ENCODE results near the gene ARID5B.

ARID5B gene

DNA sequence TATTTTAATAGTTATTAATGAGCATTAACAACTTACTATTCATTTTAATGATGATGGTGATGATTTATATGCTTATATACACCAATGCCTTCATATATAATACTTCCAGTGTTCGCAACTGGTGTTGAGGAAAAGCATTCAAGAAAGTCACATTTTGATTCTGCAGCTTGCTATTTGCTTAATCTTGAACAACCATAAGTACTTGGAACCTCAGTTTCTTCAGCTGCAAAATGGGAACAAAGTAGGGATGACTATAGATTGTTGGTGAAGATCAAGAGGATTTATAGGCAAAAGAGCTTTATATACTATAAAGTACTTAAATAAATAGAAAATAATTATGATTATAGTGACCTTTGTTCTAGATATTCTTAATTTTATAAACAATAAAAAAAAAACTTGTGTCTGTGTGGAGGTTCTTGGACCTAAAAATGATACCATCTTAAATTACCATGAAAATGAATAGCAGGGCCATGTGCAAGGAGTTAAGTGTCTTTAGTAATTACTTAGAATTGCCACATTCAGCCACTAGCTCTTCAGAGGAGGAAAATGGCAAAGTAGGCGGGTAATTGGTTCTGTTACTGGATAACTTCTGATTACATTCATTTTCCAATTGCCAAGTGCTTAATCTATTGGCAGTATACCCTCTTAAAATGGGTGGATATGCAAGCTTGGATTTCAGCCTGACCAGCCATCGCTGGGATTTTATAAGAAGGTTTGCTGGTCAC is 4.5 kb downstream of the ARID5B start:
- DNase-seq (ENCODE audit: low spot score): no peak

DNA sequence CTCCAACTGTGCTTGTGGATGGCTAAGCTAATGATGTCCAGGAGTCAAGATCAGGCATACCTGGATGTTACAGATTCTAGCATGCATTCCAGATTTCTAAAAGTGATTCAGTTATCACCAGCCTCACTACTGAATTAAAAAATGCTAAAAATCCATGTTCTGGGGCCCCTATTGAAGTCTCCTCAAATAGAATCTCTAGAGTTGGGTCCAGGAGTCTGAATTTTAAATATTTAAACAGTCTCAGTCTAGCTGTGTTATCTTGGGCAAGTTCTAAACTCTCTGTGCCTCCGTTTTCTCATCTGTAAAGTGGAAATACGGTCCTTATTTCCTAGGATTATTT is 5.0 kb downstream of the ARID5B start:
- DNase-seq (ENCODE audit: low spot score): no peak

DNA sequence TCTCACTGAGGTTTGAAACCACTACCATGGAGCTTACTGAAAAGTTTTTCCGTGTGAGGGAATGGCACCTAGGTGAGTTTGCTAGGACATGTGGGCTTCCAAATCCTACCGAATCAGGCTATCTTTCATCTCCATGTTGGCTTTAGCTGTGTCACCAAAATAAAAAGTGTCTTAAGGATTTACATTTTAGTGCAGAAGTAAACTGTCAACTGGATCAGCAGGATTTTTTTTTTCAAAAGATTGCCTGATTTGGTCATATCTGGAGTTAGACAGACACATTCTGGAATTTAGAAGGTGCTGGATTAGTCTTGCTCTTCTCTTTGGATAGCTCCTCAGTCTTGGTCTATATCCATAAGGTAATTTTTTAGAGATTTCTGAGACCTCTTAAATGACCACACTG is 5.5 kb downstream of the ARID5B start:
- no peak for DNase-seq (ENCODE audit: low spot score)

DNA sequence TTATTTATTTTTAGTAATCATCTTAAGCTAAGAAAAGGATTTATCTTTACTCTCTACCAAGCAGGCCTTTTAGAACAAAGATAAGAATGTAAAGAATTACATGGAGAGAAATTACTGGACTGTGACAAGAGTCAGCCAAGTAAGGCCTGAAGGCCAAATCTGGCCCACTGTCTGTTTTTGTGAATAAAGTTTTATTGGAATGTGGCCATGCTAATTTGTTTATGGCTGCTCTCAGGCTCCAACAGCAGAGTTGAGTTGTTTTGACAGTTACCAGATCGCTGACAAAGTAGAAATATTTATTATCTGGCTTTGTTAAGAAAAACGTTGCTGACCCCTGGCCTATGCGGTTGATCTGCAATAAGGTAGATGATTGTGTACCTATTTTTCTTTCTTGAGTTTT is 6.1 kb downstream of the ARID5B start:
- DNase-seq (ENCODE audit: low spot score): no peak

DNA sequence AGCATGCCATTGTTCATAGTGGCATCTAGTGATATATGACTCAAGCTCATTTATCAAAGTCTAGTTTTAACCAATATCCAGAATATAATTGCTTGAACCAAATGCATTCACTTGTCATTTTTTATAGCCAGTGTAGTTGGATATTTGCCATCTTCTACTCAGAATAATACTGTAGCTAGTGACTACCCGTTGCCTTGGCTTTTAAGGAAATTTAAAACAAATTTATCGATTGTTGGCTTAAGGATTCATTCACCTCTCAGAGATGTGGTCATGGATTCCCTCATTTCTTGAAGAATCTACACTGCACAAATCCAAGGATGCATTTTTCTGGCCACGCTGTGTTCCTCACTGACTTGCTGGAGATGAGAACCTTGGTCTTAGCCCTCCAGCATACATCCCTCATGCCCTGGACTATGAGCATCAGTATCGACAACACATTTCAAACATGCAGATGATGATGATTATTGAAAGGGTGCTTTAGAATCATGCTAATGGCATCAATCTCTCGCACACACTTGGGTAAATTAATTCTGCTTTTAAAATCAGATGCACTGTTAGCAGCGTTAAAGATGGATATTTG is 8.8 kb downstream of the ARID5B start:
- DNase-seq (ENCODE audit: low spot score): no peak

DNA sequence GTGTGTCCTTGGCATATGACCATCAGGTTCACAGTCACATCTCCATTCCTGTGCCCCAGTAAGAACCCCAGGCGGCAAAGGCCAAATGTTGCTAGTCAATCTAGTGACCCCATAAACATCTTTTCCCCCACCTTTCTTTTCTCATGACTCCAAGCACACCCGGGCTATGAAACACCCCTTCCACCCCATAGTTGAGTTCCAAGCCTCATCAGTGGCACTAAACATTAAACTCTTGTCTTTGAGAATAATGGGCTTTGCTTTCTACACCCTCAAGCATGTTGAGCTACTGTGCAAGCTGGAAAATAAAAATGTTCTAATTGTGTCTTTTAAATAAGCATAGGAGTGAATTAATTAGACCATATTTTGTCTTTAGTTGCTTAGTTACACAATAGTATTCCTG is 9.4 kb downstream of the ARID5B start:
- no peak for DNase-seq (ENCODE audit: low spot score)

DNA sequence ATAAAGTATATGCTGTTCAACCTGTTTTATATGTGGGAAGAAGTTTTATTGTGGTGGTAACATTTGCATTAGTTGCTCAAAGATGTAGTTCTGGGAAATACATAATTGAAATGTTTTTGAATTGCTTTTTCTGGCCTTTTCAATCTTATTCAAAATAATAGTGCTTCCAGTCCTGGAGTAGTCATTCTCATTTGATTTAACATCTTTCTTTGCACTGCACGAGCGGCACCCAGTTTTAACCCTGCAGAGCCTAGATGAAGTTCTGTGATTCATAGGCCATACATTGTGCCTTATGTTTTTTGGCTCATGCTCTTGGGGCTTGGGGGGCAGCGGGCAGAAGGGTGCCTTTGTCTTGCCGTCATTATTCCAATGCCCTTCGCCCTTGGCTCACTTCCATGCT is 9.9 kb downstream of the ARID5B start:
- no peak for DNase-seq (ENCODE audit: low spot score)

DNA sequence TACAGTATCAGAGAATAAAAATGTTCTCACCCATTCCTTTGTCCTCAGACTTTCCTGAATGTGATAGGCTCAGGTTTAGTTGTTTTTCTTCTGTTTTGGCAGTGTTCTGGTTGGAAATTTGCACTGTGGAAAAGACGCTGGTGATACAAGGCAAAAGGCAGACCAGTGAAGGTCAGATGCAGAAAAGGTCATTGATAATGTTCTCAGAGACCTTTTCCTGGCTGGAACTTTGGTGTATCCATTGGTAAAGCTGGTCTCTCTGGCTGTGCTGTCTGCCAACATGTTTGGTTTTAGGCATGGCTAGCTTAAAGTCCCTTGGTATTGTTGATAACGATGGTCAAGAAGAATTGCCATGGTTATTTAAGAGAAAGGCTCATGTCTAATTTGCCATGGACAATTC is 11.5 kb downstream of the ARID5B start:
- DNase-seq (ENCODE audit: low spot score): no peak

DNA sequence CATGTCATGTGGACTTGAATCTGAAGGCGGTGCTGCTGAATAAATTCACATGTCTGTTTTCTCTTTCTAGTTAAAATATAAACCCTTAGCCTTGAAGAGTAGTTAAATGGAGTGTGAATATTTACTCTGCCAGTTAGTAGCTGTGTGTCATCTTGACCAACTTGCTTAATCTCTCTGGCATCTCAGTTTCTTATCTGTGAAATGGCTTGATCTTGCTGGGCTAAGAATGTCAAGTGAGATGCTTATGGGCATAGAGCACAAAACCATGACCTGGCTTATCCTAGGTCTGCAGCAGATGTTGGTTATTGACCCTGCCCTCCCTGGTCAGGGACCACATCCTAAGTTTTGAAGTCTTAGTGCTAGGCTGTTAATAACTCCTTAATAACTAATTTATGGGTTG is 16.6 kb downstream of the ARID5B start:
- DNase-seq (ENCODE audit: low spot score): no peak

DNA sequence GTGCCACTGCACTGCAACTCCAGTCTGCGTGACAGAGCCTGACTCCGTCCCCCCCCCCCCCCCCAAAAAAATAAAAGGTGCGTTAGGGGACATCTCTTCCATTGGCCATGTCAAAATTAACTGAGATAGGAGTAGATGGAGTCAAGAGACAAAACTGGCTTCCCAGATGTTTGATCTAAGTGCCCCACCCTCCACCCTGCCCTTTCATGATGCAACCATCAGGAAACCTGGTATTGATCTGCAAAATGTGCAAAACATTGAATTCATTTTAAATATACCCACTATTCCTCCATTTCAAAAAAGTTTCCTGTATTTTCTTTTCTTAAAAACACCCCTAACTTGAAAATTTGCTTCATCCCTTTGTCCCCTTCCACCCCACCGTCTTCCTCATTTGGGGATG is 17.5 kb downstream of the ARID5B start:
- DNase-seq (ENCODE audit: low spot score): no peak

DNA sequence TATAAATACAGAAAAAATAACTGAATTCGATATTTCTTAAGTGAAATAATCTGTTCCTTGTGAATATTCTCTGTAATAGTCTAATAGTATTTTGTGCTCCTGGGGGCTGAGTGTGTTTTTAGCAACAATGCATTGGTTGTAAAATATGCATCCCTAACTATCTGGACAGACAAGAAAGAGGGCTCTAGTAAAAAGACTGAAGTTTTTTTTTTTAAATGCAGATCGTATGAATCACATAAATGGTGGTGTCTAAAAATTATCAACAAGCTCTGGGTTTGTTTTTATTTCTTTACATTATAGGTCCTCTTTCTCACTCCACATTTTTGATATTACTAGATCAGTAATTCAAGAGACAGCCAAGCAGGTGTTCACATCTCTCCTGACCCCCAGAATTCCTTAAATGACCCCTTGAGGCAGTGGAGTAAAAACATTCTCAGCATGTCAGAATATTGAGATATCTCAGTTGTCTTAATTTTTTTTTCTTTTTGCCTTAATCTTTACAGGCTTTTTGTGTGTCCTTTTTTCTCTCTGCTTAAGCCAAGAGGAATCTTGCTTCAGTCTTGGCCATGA is 18.2 kb downstream of the ARID5B start:
- DNase-seq (ENCODE audit: low spot score): no peak

DNA sequence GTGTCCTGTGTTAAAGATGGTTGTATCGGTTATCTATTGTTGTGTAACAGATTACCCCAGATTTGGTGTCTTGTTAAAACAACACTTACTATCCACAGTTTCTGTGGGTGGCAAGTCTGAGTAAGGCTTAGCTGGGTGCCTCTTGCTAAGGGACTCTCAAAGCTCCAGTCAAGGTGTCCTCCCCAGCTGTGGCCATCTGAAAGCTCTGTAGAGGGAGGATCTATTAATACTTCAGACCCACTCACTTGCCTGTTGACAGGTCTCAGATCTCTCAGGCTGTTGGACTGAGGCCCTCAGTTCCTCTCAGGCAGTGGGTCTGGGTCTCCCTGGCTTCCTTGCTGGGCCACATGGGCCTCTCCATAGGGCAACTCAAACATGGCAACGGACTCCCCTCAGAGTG is 19.6 kb downstream of the ARID5B start:
- DNase-seq (ENCODE audit: low spot score): no peak

DNA sequence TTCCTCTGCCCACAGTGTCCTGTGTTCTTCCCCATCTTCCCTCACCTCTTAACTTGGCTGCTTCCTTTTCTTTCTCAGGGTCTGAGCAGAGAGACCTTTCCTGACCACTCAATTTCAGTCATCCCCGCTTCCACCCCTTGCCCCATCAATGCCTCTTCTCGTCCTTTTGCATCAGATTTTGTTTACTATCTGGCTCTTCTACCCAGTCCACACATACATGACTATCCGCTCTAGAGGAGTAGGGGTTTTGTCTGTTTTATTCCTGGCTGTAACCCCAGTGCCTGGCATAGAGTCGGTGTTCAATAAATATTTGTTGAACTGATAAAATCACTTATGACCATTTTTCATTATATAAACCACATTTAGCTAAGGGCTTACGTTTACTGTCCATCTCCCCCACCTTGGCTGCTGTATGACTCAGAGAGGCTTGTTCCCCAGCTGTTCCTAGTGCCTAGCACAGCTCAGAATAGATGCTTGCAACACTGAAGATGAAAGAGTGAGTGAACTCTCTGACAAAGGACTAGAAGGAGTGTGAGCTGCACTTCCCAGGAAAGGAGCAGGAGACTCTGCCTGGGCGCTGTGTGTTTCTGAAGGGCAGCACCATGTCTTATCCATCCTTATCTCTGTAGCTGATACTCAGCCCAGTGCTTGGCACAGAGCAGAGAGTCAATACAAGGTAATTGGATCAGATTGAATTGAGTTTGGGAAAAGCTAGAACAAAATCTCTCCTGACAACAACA is 21.9 kb downstream of the ARID5B start:
- no peak for DNase-seq (ENCODE audit: low spot score)

DNA sequence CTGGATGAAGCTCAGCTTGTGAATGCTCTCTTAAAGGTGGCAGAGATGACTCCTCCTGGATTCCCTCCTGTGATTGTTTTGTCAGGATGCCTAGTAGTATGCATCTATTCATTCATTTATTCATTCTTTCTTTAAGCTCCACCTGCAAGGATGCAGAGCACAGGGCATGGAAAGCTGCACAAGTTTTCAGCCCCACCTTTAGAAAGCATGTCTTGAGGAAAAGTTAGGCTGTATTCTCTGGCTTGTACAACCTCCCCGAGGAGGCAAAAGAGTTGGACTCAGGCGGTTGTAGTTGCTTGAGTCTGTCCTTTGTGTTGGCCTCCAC is 22.4 kb downstream of the ARID5B start:
- DNase-seq (ENCODE audit: low spot score): no peak

DNA sequence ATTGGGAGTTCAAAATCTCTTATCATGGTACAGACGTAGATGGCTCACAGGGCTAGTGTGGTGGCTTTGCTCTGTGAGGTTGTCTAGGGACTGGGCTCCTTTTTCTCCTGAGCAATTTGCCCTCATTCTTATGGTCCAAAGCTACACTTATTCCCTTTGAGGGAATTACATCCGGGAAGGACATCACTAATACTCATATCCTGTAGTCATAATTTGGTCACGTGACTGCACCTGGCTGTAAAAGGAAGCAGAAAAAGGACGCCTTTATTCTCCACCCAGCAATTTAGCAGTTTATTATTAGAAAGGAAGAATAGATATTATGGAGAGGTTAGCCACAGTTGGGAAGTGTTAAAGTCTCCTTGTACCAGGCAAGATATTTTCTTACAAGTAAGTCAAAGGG is 28.1 kb downstream of the ARID5B start:
- no peak for DNase-seq (ENCODE audit: low spot score)

DNA sequence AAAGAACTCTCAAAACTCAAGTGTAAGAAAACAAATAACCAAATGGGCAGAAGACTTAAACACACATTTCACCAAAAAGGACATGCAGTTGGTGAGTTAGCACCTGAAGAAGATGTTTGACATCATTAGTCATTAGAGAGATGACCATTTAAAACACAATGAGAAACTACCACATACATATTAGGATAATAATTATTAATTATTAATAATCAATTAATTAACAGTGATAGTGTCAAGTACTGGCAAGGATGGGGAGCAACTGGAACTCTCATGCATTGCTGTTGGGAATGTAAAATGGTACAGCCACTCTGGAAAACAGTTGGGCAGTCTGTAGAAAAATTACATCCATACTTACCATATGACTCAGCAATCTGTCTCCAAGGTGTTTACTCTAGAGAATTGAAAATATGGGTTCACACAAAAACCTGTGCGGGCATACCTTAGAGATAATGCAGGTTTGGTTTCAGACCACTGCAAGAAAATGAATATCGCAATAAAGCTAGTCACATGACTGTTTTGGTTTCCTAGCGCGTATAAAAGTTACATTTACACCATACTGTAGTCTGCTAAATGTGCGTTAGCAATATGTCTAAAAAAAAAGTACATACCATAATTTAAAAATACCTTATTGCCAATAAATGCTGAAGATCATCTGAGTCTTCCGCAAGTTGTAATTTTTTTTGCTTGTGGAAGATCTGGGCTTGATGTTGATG is 30.3 kb downstream of the ARID5B start:
- no peak for DNase-seq (ENCODE audit: low spot score)

DNA sequence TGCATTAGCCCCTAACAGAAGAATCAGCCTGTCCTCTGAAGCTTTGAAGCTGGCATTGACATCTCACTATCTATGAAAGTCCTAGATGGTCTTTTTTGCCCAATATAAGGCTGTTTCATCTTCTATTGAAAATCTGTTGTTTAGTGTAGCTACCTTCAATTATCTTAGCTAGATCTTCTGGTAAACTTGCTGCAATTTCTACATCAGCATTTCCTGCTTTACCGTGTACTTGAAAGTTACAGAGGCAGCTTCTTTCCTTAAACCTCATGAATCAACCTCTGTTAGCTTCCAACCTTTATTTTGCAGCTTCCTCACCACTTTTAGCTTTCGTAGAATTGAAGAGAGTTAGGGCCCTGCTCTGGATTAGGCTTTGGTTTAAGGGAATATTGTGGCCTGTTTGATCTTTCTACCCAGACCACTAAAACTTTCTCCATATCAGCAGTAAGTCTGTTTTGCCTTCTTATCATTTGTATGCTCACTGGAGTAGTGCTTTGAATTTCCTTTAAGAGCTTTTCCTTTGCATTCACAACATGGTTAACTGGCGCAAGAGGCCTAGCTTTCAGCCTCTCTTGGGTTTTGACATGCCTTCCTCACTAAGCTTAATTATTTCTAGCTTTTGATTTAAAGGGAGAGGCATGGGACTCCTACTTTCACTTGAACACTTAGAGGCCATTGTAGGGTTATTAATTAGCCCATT is 32.5 kb downstream of the ARID5B start:
- DNase-seq (ENCODE audit: low spot score): no peak

DNA sequence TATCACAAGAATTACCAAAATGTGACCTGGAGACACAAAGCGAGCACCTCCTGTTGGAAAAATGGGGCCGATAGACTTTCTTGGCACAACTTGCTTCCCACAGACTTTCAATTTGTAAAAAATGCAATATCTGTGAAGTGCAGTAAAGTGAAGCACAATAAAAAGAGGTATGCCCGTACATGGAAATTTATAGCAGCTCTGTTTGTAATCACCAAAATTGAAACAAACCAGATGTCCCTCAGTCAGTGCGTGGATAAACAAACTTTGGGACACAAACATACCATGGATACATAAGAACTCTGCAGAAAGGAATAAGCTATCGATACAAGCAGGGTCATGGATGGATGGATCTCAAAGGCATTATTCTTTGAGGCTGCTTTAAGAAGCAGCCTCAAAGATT is 33.6 kb downstream of the ARID5B start:
- DNase-seq (ENCODE audit: low spot score): no peak

DNA sequence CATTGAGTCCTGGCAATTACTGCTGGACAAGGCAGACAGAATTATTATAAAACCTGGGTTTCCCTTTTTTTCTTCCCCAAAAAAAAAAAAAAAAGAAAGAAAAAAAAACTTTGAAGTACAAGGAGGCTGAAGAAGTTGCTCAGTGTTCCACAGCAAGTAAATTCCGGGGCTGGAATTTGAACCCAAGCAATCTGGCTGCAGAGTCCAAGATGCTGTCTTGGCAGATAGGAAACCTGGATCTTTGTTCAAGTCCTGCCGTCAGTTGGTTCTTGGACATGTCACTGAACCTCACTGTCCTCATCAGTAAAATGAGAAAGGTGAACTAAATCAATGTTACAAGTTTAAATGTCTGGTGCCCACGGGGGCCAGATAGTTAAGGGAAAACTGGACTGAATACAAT is 35.3 kb downstream of the ARID5B start:
- DNase-seq (ENCODE audit: low spot score): no peak

DNA sequence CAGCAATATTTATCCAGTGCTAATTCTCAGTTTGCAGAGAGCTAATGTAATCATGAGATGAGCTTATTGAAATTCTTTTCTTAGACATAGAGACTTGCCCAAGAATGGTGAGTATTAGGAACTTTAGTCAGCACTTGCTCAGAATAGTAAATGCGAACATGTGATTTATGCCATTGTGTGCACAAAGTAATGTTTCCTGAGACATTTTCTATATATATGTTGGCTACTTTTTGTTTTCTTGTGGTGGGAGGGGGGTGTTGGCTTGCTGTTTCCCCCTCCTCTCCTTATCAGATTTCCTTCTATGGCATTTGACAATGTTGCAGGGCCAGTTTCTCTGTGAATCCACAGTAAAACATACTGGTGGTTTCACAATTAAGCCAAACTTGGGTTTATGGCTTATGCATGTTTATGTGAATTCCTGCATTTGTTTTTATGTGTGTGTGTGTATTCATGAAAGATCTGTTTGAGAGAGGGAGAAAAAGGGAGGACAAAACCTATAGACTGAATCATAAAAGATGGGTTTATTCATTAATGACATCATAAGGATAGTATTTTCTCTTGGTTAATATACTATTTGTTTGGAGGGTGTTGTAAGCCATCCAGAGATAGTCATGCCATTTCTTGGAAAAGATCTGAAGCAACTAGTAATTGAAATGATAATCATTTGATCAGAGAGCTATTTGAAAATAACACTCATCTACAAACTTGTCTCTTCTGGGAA is 36.3 kb downstream of the ARID5B start:
- DNase-seq (ENCODE audit: low spot score): no peak

DNA sequence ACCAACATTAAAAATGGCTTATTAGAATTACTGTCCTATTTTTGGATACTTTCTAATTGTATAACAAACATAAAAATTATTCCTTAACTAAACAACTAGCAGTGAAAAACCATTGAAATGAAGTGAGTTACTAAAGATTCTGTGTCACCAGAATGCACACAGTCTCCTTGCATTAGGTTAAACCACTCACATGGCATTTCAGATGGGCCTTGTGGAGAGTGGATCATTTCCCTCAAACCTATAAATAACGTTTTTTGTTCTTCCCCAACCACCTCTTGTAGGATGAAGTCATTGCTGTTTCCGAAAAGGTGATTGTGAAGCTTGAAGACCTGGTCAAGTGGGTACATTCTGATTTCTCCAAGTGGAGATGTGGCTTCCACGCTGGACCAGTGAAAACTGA is 38.4 kb downstream of the ARID5B start:
- DNase-seq (ENCODE audit: low spot score): no peak

All from cerebellar cortex (tissue), 1 donor.